Panc1 (cell line): ENCODE measurements around the gene SPATA18.

Source experiments
- CTCF ChIP-seq: fragments of 450-650 bp; IDR thresholded peaks from 2 replicates; pipeline ENCODE4 v1.5.1; 2017; ENCODE audit warnings: mild to moderate bottlenecking
- POLR2AphosphoS5 ChIP-seq: IDR thresholded peaks from 2 replicates; pipeline ENCODE4 v1.6.1; 2012; ENCODE audit warnings: mild to moderate bottlenecking, low read depth, low read length, moderate library complexity
- SIN3A ChIP-seq: IDR thresholded peaks from 2 replicates; pipeline ENCODE4 v1.6.1; 2012; ENCODE audit warnings: low read depth, mild to moderate bottlenecking, low read length, moderate library complexity, borderline replicate concordance; ENCODE audit not compliant: insufficient read depth
- TCF7L2 ChIP-seq: IDR thresholded peaks from 2 replicates; pipeline ENCODE4 v1.6.1; 2011; ENCODE audit warnings: mild to moderate bottlenecking, low read depth, low read length, inconsistent platforms

- TF ChIP-seq CTCF (no peak), SIN3A (no peak), TCF7L2 (no peak), POLR2AphosphoS5 (no peak)
Observed at GRCh38 chr4:52051213-52051614, at the start of gene SPATA18.
